ENCODE results near the gene ABCC9.
"Not testable (repeated sequence)": the region's sequence is repeated elsewhere in the genome, so short reads cannot be mapped to it uniquely, and the experiment has no call there.

- not testable (repeated sequence) for TF ChIP-seq CTCF (IDR thresholded peaks at IDR 0.05; ENCODE audit: low read depth, low read length); POLR2A (IDR thresholded peaks at IDR 0.05; ENCODE audit: extremely low read depth, insufficient read length); MAX (IDR thresholded peaks at IDR 0.05; ENCODE audit: low read depth, low read length); MYC (IDR thresholded peaks at IDR 0.05; ENCODE audit: low read depth, low read length)
These were observed 146.2 kb downstream of the ABCC9 start for GRCh38 chr12:21794807-21795595.

Data from NB4 (cell line).